KOPT-K1 (cell line): Measurements from ENCODE around the gene SYT15B.
"Not testable (repeated sequence)": the region's sequence is repeated elsewhere in the genome, so short reads cannot be mapped to it uniquely, and the experiment has no call there.

Experiments
- H3K27ac ChIP-seq: fragments of 200-600 bp; sonication (generic); 2 replicates; pipeline ENCODE4 v1.5.1; 2016; ENCODE audit warnings: antibody characterized with exemption, mild to moderate bottlenecking, low read depth, low read length; ENCODE audit not compliant: poor library complexity, severe bottlenecking
- H3K36me3 ChIP-seq: fragments of 200-600 bp; sonication (generic); 2 replicates; pipeline ENCODE4 v1.5.1; 2017; ENCODE audit warnings: antibody characterized with exemption, mild to moderate bottlenecking, low read length, moderate library complexity; ENCODE audit not compliant: insufficient read depth
- H3K9me3 ChIP-seq: fragments of 200-600 bp; sonication (generic); 2 replicates; pipeline ENCODE4 v1.5.1; 2017; ENCODE audit warnings: antibody characterized with exemption, low read length, mild to moderate bottlenecking; ENCODE audit not compliant: insufficient read depth, poor library complexity, severe bottlenecking

Gene SYT15B

GRCh38 chr10:47746780-47747376 is 16.5 kb downstream of the SYT15B start:
- H3K27ac ChIP-seq, H3K36me3 ChIP-seq, H3K9me3 ChIP-seq: not testable (repeated sequence)

GRCh38 chr10:47744881-47745280 is 18.5 kb downstream of the SYT15B start:
- H3K27ac ChIP-seq, H3K9me3 ChIP-seq, H3K36me3 ChIP-seq: not testable (repeated sequence)

GRCh38 chr10:47743611-47744550 is 19.5 kb downstream of the SYT15B start:
- not testable (repeated sequence) for H3K9me3 ChIP-seq, H3K27ac ChIP-seq, H3K36me3 ChIP-seq

GRCh38 chr10:47740868-47741267 is 22.5 kb downstream of the SYT15B start:
- not testable (repeated sequence) for H3K36me3 ChIP-seq

GRCh38 chr10:47730911-47731310 is 32.5 kb downstream of the SYT15B start:
- H3K9me3 ChIP-seq, H3K27ac ChIP-seq, H3K36me3 ChIP-seq: not testable (repeated sequence)

More at GRCh38 chr10:47740868-47741267, 22.5 kb downstream of the SYT15B start:
- not testable (repeated sequence) for H3K27ac ChIP-seq, H3K9me3 ChIP-seq

- H3K36me3 ChIP-seq, H3K27ac ChIP-seq, H3K9me3 ChIP-seq: not testable (repeated sequence)
Observed at GRCh38 chr10:47725740-47726139, 37.7 kb downstream of the SYT15B start.

GRCh38 chr10:47725047-47725446 is 38.3 kb downstream of the SYT15B start:
- H3K36me3 ChIP-seq, H3K9me3 ChIP-seq, H3K27ac ChIP-seq: not testable (repeated sequence)

GRCh38 chr10:47724119-47724518 is 39.3 kb downstream of the SYT15B start:
- H3K27ac ChIP-seq, H3K36me3 ChIP-seq, H3K9me3 ChIP-seq: not testable (repeated sequence)

- not testable (repeated sequence) for H3K9me3 ChIP-seq, H3K36me3 ChIP-seq, H3K27ac ChIP-seq
Observed at GRCh38 chr10:47723362-47723761, 40.0 kb downstream of the SYT15B start.

GRCh38 chr10:47717011-47717769 is 46.2 kb downstream of the SYT15B start:
- H3K9me3 ChIP-seq, H3K27ac ChIP-seq, H3K36me3 ChIP-seq: not testable (repeated sequence)
